ENCODE results near the gene KCNH1.

KCNH1 gene

GRCh38 chr1:211133836-211134669 lies at the start of gene KCNH1:
Gene KCNH1, minus strand, starts transcription at chr1:211134148. Its CDS starts 203 bp downstream, at chr1:211133945.
- peak; percentile 88 for DNase-seq
- Mint-ChIP-seq H3K4me1 (peaks cover 16% of the 10 kb centered on the region), H3K36me3 (ENCODE audit: low read depth) (no peaks in the 10 kb centered on the region), H3K27ac (no peak within 1 kb of the TSS), H3K4me3 (peak within 1 kb of the TSS; percentile 44), H3K9me3 (no peaks in the 10 kb centered on the region), H3K27me3 (peaks cover 50% of the 10 kb centered on the region)
- ATAC-seq, result peak; percentile 96

- H3K27me3 Mint-ChIP-seq, result peaks cover 7% of the 10 kb centered on the region
- no peak for DNase-seq
These were observed 48.8 kb upstream of the KCNH1 start for GRCh38 chr1:211182746-211183145.

GRCh38 chr1:211174375-211174774 lies 40.4 kb upstream of the KCNH1 start:
- Mint-ChIP-seq H3K27ac (no peak overlapping the region), H3K4me3 (no peak overlapping the region), H3K36me3 (ENCODE audit: low read depth) (peaks cover 4% of the 10 kb centered on the region), H3K4me1 (no peaks in the 10 kb centered on the region), H3K27me3 (peaks cover 12% of the 10 kb centered on the region), H3K9me3 (peaks cover 24% of the 10 kb centered on the region)
- DNase-seq, result no peak
- ATAC-seq, result no peak

More at GRCh38 chr1:211182746-211183145, 48.8 kb upstream of the KCNH1 start:
- Mint-ChIP-seq H3K27ac (no peak overlapping the region), H3K4me3 (no peak overlapping the region), H3K9me3 (no peaks in the 10 kb centered on the region), H3K4me1 (no peaks in the 10 kb centered on the region), H3K36me3 (ENCODE audit: low read depth) (no peaks in the 10 kb centered on the region)
- no peak for ATAC-seq

- Mint-ChIP-seq H3K4me3 (no peak overlapping the region), H3K27ac (no peak overlapping the region), H3K9me3 (peaks cover 36% of the 10 kb centered on the region), H3K4me1 (no peaks in the 10 kb centered on the region), H3K36me3 (ENCODE audit: low read depth) (peaks cover 10% of the 10 kb centered on the region), H3K27me3 (peaks cover 10% of the 10 kb centered on the region)
- DNase-seq (no peak), ATAC-seq (no peak)
These were observed 38.7 kb upstream of the KCNH1 start for GRCh38 chr1:211172657-211173056.

- no peak overlapping the region for H3K4me3 Mint-ChIP-seq
- ATAC-seq (no peak), DNase-seq (no peak)
- peaks cover 10% of the 10 kb centered on the region for H3K36me3 Mint-ChIP-seq (ENCODE audit: low read depth)
- H3K27ac Mint-ChIP-seq, result no peak overlapping the region
- H3K9me3 Mint-ChIP-seq, result peaks cover 42% of the 10 kb centered on the region
- peaks cover 12% of the 10 kb centered on the region for H3K27me3 Mint-ChIP-seq
- no peaks in the 10 kb centered on the region for H3K4me1 Mint-ChIP-seq
These were observed 35.4 kb upstream of the KCNH1 start for GRCh38 chr1:211169353-211169752.

- H3K36me3 Mint-ChIP-seq (ENCODE audit: low read depth), result no peaks in the 10 kb centered on the region
- DNase-seq (no peak), ATAC-seq (no peak)
- H3K27ac Mint-ChIP-seq, result no peak overlapping the region
- H3K4me3 Mint-ChIP-seq, result no peak overlapping the region
- peaks cover 19% of the 10 kb centered on the region for H3K9me3 Mint-ChIP-seq
- no peaks in the 10 kb centered on the region for H3K4me1 Mint-ChIP-seq
- peaks cover 3% of the 10 kb centered on the region for H3K27me3 Mint-ChIP-seq
These were observed 24.9 kb upstream of the KCNH1 start for GRCh38 chr1:211158866-211159265.

- no peak for DNase-seq
- H3K4me3 Mint-ChIP-seq, result no peak overlapping the region
- H3K36me3 Mint-ChIP-seq (ENCODE audit: low read depth), result no peaks in the 10 kb centered on the region
- peaks cover 19% of the 10 kb centered on the region for H3K9me3 Mint-ChIP-seq
- H3K27ac Mint-ChIP-seq, result no peak overlapping the region
- H3K4me1 Mint-ChIP-seq, result no peaks in the 10 kb centered on the region
- H3K27me3 Mint-ChIP-seq, result no peaks in the 10 kb centered on the region
- ATAC-seq, result no peak
These were observed 21.1 kb upstream of the KCNH1 start for GRCh38 chr1:211155040-211155439.

- Mint-ChIP-seq H3K9me3 (peaks cover 15% of the 10 kb centered on the region), H3K27ac (no peak overlapping the region), H3K36me3 (ENCODE audit: low read depth) (no peaks in the 10 kb centered on the region), H3K27me3 (no peaks in the 10 kb centered on the region), H3K4me1 (no peaks in the 10 kb centered on the region), H3K4me3 (no peak overlapping the region)
- ATAC-seq (no peak), DNase-seq (no peak)
These were observed 20.0 kb upstream of the KCNH1 start for GRCh38 chr1:211153932-211154331.

GRCh38 chr1:211148366-211148765 lies 14.4 kb upstream of the KCNH1 start:
- no peaks in the 10 kb centered on the region for H3K36me3 Mint-ChIP-seq (ENCODE audit: low read depth)
- H3K4me1 Mint-ChIP-seq, result no peaks in the 10 kb centered on the region
- no peaks in the 10 kb centered on the region for H3K9me3 Mint-ChIP-seq
- no peak for DNase-seq
- ATAC-seq, result no peak
- no peak overlapping the region for H3K27ac Mint-ChIP-seq
- H3K27me3 Mint-ChIP-seq, result peaks cover 2% of the 10 kb centered on the region
- H3K4me3 Mint-ChIP-seq, result no peak overlapping the region

- peaks cover 15% of the 10 kb centered on the region for H3K27me3 Mint-ChIP-seq
- ATAC-seq (no peak), DNase-seq (no peak)
- H3K27ac Mint-ChIP-seq, result no peak overlapping the region
- H3K4me1 Mint-ChIP-seq, result no peaks in the 10 kb centered on the region
- no peaks in the 10 kb centered on the region for H3K9me3 Mint-ChIP-seq
- no peak overlapping the region for H3K4me3 Mint-ChIP-seq
- H3K36me3 Mint-ChIP-seq (ENCODE audit: low read depth), result no peaks in the 10 kb centered on the region
These were observed 12.0 kb upstream of the KCNH1 start for GRCh38 chr1:211145944-211146343.

- H3K9me3 Mint-ChIP-seq, result no peaks in the 10 kb centered on the region
- ATAC-seq (peak; percentile 33), DNase-seq (no peak)
These were observed 1.5 kb upstream of the KCNH1 start for GRCh38 chr1:211135342-211135950.

GRCh38 chr1:211133393-211133835 lies 534 bp downstream of the KCNH1 start:
- DNase-seq, result peak; percentile 13
- Mint-ChIP-seq H3K4me1 (peaks cover 16% of the 10 kb centered on the region), H3K36me3 (ENCODE audit: low read depth) (no peaks in the 10 kb centered on the region), H3K27ac (no peak overlapping the region), H3K27me3 (peaks cover 48% of the 10 kb centered on the region), H3K9me3 (no peaks in the 10 kb centered on the region), H3K4me3 (peak overlapping the region; percentile 44)
- no peak for ATAC-seq

More at GRCh38 chr1:211135342-211135950, 1.5 kb upstream of the KCNH1 start:
- H3K4me3 Mint-ChIP-seq, result no peak overlapping the region
- peaks cover 57% of the 10 kb centered on the region for H3K27me3 Mint-ChIP-seq
- H3K36me3 Mint-ChIP-seq (ENCODE audit: low read depth), result no peaks in the 10 kb centered on the region
- peaks cover 16% of the 10 kb centered on the region for H3K4me1 Mint-ChIP-seq
- H3K27ac Mint-ChIP-seq, result no peak overlapping the region

- Mint-ChIP-seq H3K4me3 (no peak overlapping the region), H3K9me3 (no peaks in the 10 kb centered on the region), H3K27ac (no peak overlapping the region), H3K36me3 (ENCODE audit: low read depth) (no peaks in the 10 kb centered on the region), H3K4me1 (peaks cover 16% of the 10 kb centered on the region), H3K27me3 (peaks cover 50% of the 10 kb centered on the region)
- ATAC-seq (no peak), DNase-seq (no peak)
These were observed 1.1 kb downstream of the KCNH1 start for GRCh38 chr1:211132721-211133392.

GRCh38 chr1:211129776-211130175 lies 4.2 kb downstream of the KCNH1 start:
- no peak overlapping the region for H3K27ac Mint-ChIP-seq
- H3K27me3 Mint-ChIP-seq, result peaks cover 31% of the 10 kb centered on the region

GRCh38 chr1:211127166-211127565 lies 6.8 kb downstream of the KCNH1 start:
- no peak for DNase-seq
- no peaks in the 10 kb centered on the region for H3K4me1 Mint-ChIP-seq
- H3K27ac Mint-ChIP-seq, result no peak overlapping the region
- H3K36me3 Mint-ChIP-seq (ENCODE audit: low read depth), result no peaks in the 10 kb centered on the region
- H3K4me3 Mint-ChIP-seq, result no peak overlapping the region
- ATAC-seq, result no peak
- peaks cover 19% of the 10 kb centered on the region for H3K27me3 Mint-ChIP-seq
- H3K9me3 Mint-ChIP-seq, result no peaks in the 10 kb centered on the region

More at GRCh38 chr1:211129776-211130175, 4.2 kb downstream of the KCNH1 start:
- ATAC-seq (no peak), DNase-seq (no peak)
- no peaks in the 10 kb centered on the region for H3K9me3 Mint-ChIP-seq
- peaks cover 11% of the 10 kb centered on the region for H3K4me1 Mint-ChIP-seq
- no peaks in the 10 kb centered on the region for H3K36me3 Mint-ChIP-seq (ENCODE audit: low read depth)
- H3K4me3 Mint-ChIP-seq, result no peak overlapping the region
